Activated T-cell treated with anti-CD3 and anti-CD28 coated beads, Interleukin-2, amount 50 U/mL, for 4 hours (primary cell): Measurements from ENCODE around the gene MAGEH1. TPM values are rescaled to one million over a fixed set of nuclear protein-coding genes. Genes with fewer than 3 reads are reported as not detected.
"Not testable (repeated sequence)": the region's sequence is repeated elsewhere in the genome, so short reads cannot be mapped to it uniquely, and the experiment has no call there.

ENCODE experiments used
- ATAC-seq, 2 donors: fragments of 200-7000 bp; cut with Tn5 transposase; one replicate each; pipeline ENCODE4 v1.10.0; 2021
- DNase-seq: peaks from one replicate; pipeline ENCODE4 v3.0.0-alpha.2; 2020
- H3K27me3 Mint-ChIP-seq: one replicate; pipeline ENCODE4 v1.8.0; 2021; ENCODE audit warnings: low read depth, mixed read lengths
- H3K36me3 Mint-ChIP-seq: one replicate; pipeline ENCODE4 v1.8.0; 2022; ENCODE audit warnings: mixed read lengths; ENCODE audit not compliant: insufficient read depth
- H3K4me1 Mint-ChIP-seq: one replicate; pipeline ENCODE4 v1.8.0; 2021; ENCODE audit warnings: low read depth, mixed read lengths
- H3K4me3 Mint-ChIP-seq: one replicate; pipeline ENCODE4 v1.8.0; 2021; ENCODE audit warnings: mild to moderate bottlenecking, moderate library complexity, mixed read lengths
- H3K9me3 Mint-ChIP-seq: one replicate; pipeline ENCODE4 v1.8.0; 2021; ENCODE audit warnings: mixed read lengths
- total RNA-seq, 3 donors: library from RNA; stranded (reverse); gene quantifications; one replicate each; pipeline ENCODE4 v1.2.1, GENCODE V29; 2021

Gene MAGEH1, protein sequence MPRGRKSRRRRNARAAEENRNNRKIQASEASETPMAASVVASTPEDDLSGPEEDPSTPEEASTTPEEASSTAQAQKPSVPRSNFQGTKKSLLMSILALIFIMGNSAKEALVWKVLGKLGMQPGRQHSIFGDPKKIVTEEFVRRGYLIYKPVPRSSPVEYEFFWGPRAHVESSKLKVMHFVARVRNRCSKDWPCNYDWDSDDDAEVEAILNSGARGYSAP
- total RNA-seq, result 10 to 100 TPM; 15.1 to 17.0 (median 17.0) TPM

GRCh38 chrX:55451990-55452832 lies at the start of gene MAGEH1:
Gene MAGEH1 (plus strand): TSS chrX:55452127. CDS start chrX:55452375, 248 bp downstream.
- Mint-ChIP-seq H3K9me3 (no peaks in the 10 kb centered on the region), H3K4me1 (peaks cover 7% of the 10 kb centered on the region), H3K4me3 (peak within 1 kb of the TSS; percentile 94), H3K36me3 (no peaks in the 10 kb centered on the region), H3K27me3 (no peaks in the 10 kb centered on the region)
- ATAC-seq (peak; percentile 97 to 98), DNase-seq (peak; percentile 67)

DNA sequence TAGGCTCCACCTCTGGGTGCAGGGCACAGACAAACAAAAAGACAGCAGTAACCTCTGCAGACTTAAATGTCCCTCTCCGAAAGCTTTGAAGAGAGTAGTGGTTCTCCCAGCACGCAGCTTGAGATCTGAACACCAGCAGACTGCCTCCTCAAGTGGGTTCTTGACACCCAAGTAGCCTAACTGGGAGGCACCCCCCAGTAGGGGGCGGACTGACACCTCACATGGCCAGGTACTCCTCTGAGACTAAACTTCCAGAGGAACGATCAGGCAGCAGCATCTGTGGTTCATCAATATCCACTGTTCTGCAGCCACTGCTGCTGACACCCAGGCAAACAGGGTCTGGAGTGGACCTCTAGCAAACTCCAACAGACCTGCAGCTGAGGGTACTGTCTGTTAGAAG lies 24.8 kb upstream of the MAGEH1 start:
- H3K4me3 Mint-ChIP-seq, H3K9me3 Mint-ChIP-seq: not testable (repeated sequence)

DNA sequence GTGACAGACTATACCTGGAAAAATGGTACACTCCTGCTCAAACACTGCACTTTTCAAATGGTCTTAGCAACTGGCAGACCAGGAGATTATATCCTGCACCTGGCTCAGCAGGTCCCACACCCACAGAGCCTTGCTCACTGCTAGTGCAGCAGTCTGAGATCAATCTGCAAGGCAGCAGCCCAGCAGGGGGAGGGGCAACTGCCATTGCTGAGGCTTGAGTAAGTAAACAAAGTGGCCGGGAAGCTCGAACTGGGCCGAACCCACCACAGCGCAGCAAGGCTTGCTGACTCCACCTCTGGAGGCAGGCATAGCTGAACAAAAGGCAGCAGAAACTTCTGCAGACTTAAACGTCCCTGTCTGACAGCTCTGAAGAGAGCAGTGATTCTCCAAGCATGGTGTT lies 8.5 kb upstream of the MAGEH1 start:
- ATAC-seq, H3K27me3 Mint-ChIP-seq, H3K4me3 Mint-ChIP-seq, H3K36me3 Mint-ChIP-seq, H3K4me1 Mint-ChIP-seq, H3K9me3 Mint-ChIP-seq, DNase-seq: not testable (repeated sequence)

More for the DNA sequence above, 24.8 kb upstream of the MAGEH1 start:
- not testable (repeated sequence) for ATAC-seq, H3K36me3 Mint-ChIP-seq, H3K27me3 Mint-ChIP-seq, H3K4me1 Mint-ChIP-seq, DNase-seq

GRCh38 chrX:55450259-55450658 lies 1.7 kb upstream of the MAGEH1 start:
- H3K4me3 Mint-ChIP-seq, result no peak overlapping the region
- no peaks in the 10 kb centered on the region for H3K36me3 Mint-ChIP-seq
- ATAC-seq, result no peak
- DNase-seq, result no peak
- no peaks in the 10 kb centered on the region for H3K9me3 Mint-ChIP-seq
- no peaks in the 10 kb centered on the region for H3K27me3 Mint-ChIP-seq
- H3K4me1 Mint-ChIP-seq, result peaks cover 7% of the 10 kb centered on the region

DNA sequence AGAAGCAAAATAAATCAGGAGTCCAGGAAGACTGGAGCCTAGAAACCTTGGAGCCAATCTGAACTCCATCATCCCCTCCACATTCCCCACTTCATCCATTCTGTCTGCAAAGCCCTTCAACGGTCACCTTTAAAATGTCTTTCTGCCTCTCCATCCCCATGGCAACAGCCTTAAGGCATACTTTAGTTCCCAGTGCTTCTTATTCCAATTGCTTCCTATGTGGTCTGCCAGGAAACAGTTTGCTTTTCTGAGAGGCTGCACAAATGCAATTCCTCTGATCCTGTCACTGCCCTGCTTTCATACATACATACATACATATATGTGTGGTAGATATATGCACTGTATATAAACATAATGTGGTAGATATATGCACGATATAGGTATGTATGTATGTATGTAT lies 786 bp upstream of the MAGEH1 start:
- Mint-ChIP-seq H3K4me3 (peak overlapping the region; percentile 94), H3K4me1 (peaks cover 7% of the 10 kb centered on the region), H3K27me3 (no peaks in the 10 kb centered on the region), H3K9me3 (no peaks in the 10 kb centered on the region), H3K36me3 (no peaks in the 10 kb centered on the region)
- ATAC-seq (no peak), DNase-seq (no peak)

- ATAC-seq, result peak; percentile 2 to 13
- H3K4me3 Mint-ChIP-seq, result peak overlapping the region; percentile 94
- H3K27me3 Mint-ChIP-seq, result no peaks in the 10 kb centered on the region
- no peaks in the 10 kb centered on the region for H3K36me3 Mint-ChIP-seq
- DNase-seq, result no peak
- peaks cover 7% of the 10 kb centered on the region for H3K4me1 Mint-ChIP-seq
- H3K9me3 Mint-ChIP-seq, result no peaks in the 10 kb centered on the region
Measured at GRCh38 chrX:55451626-55451989, 319 bp upstream of the MAGEH1 start.

DNA sequence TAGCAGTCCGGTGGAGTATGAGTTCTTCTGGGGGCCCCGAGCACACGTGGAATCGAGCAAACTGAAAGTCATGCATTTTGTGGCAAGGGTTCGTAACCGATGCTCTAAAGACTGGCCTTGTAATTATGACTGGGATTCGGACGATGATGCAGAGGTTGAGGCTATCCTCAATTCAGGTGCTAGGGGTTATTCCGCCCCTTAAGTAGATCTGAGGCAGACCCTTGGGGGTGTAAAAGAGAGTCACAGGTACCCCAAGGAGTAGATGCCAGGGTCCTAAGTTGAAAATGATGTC lies 852 bp downstream of the MAGEH1 start:
- Mint-ChIP-seq H3K4me1 (peaks cover 7% of the 10 kb centered on the region), H3K27me3 (no peaks in the 10 kb centered on the region), H3K4me3 (peak overlapping the region; percentile 94), H3K36me3 (no peaks in the 10 kb centered on the region), H3K9me3 (no peaks in the 10 kb centered on the region)
- no peak for ATAC-seq
- no peak for DNase-seq

- not testable (repeated sequence) for H3K36me3 Mint-ChIP-seq, DNase-seq, H3K27me3 Mint-ChIP-seq, H3K9me3 Mint-ChIP-seq, H3K4me3 Mint-ChIP-seq, H3K4me1 Mint-ChIP-seq, ATAC-seq
Measured at GRCh38 chrX:55455708-55456107, 3.8 kb downstream of the MAGEH1 start.

DNA sequence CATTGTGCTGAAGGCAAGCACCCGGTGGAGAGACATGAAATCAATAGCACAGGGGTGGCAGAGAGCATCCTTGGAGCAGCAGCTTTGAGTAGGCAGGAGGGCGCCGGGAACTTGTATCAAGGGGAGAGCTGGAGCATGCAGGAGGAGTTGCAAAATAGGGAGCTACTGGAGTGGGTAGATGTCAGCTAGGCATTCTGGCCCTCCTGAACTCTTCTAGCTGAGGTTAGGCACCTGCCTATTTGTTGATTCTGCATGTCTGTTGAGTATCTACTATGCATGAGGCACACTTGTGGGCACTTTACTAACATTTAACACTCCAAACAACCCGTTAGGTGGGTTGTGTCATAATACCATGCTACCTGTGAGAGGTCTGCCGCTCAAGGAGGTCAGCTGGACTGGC lies 7.5 kb downstream of the MAGEH1 start:
- not testable (repeated sequence) for H3K36me3 Mint-ChIP-seq, H3K27me3 Mint-ChIP-seq, ATAC-seq, DNase-seq, H3K4me3 Mint-ChIP-seq, H3K4me1 Mint-ChIP-seq, H3K9me3 Mint-ChIP-seq

DNA sequence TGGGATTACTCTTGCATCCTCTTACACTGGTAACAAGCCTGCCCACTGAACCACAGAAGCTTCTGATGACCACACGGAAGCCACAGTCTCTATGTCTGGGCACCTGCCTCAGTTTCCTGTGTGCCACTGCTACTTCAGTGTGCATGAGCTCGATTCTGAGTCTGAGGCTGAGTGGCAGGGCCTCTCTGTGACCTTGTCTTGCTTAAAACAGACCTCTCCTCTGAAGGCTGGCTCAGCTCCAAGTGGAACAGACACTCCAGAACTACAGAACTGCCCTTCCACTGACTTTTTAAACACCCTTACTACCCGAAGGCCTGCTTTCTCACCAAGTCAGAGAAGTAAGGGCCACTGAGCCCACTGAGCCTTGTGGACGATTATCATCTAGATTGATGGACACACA lies 8.0 kb downstream of the MAGEH1 start:
- H3K36me3 Mint-ChIP-seq, H3K9me3 Mint-ChIP-seq, ATAC-seq, H3K4me1 Mint-ChIP-seq, H3K4me3 Mint-ChIP-seq, DNase-seq, H3K27me3 Mint-ChIP-seq: not testable (repeated sequence)

- not testable (repeated sequence) for DNase-seq, H3K27me3 Mint-ChIP-seq, H3K36me3 Mint-ChIP-seq, H3K4me1 Mint-ChIP-seq, H3K9me3 Mint-ChIP-seq, H3K4me3 Mint-ChIP-seq, ATAC-seq
Measured at GRCh38 chrX:55464050-55464449, 12.1 kb downstream of the MAGEH1 start.

GRCh38 chrX:55465108-55465507 lies 13.2 kb downstream of the MAGEH1 start:
- not testable (repeated sequence) for ATAC-seq

GRCh38 chrX:55465791-55466190 lies 13.9 kb downstream of the MAGEH1 start:
- H3K4me1 Mint-ChIP-seq, H3K36me3 Mint-ChIP-seq, ATAC-seq, H3K27me3 Mint-ChIP-seq, H3K4me3 Mint-ChIP-seq, H3K9me3 Mint-ChIP-seq, DNase-seq: not testable (repeated sequence)

More at GRCh38 chrX:55465108-55465507, 13.2 kb downstream of the MAGEH1 start:
- not testable (repeated sequence) for DNase-seq, H3K27me3 Mint-ChIP-seq, H3K4me3 Mint-ChIP-seq, H3K36me3 Mint-ChIP-seq, H3K4me1 Mint-ChIP-seq, H3K9me3 Mint-ChIP-seq

- not testable (repeated sequence) for H3K36me3 Mint-ChIP-seq, H3K4me3 Mint-ChIP-seq, H3K27me3 Mint-ChIP-seq, ATAC-seq, H3K4me1 Mint-ChIP-seq, DNase-seq, H3K9me3 Mint-ChIP-seq
Measured at GRCh38 chrX:55479956-55480355, 28.0 kb downstream of the MAGEH1 start.

DNA sequence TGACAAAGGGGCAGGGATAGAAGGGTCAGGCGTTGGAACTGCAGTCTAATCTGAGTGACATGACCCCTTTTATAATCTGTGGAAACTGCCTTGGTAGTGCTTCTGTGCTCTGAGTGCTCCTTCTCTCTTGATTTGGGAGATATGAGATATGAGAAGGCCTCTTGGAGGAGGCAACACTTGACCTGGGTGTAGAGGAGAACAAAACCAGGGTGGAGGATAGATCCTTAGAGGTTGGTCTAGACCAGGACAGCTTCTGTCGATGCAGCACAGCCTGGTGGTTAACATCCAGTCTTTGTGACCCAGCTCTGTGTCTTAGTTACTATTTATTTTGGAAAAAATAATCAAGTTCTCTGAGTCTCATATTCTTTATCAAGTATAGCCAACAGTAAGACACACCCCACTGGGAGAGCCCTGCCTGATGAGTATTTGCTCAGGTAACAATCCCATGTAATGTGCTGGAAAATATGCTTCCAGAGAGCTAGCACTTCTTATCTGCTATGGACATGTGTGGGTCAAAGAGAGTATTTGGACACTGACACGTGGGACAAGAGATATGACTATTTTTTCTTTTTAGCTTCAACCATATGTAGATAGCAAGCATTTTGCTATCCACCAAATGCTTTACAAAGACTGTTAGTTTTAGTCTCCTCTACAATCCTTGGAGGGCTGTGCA lies 28.6 kb downstream of the MAGEH1 start:
- Mint-ChIP-seq H3K27me3 (no peaks in the 10 kb centered on the region), H3K4me3 (no peak overlapping the region), H3K4me1 (peaks cover 1% of the 10 kb centered on the region), H3K9me3 (no peaks in the 10 kb centered on the region), H3K36me3 (no peaks in the 10 kb centered on the region)
- ATAC-seq, result no peak
- no peak for DNase-seq
